Activated naive CD8-positive, alpha-beta T cell treated with anti-CD3 and anti-CD28 coated beads, Interleukin-2, amount 10 ng/mL, durations not matched to agents 7 days and 5 days (primary cell): ENCODE data around the gene HNRNPDL. TPM values are rescaled to one million over a fixed set of nuclear protein-coding genes. Genes with fewer than 3 reads are reported as not detected.

Source experiments
- ATAC-seq: fragments of 150-1000 bp; cut with Tn5 transposase; one replicate; pipeline ENCODE4 v1.10.0; 2021; ENCODE audit warnings: low read depth, moderate library complexity
- POLR2A ChIA-PET: fragments of 350-600 bp; sonication (Branson Sonifier 250); formaldehyde crosslinking; loops from one replicate; lab custom pipeline; 2021; ENCODE audit warnings: antibody characterized with exemption; lab: Charles Lee
- DNase-seq: peaks from one replicate; pipeline ENCODE4 v3.0.0; 2021
- H3K27ac Mint-ChIP-seq: one replicate; pipeline ENCODE4 v1.8.0; 2022; ENCODE audit warnings: mild to moderate bottlenecking, mixed read lengths
- H3K27me3 Mint-ChIP-seq: one replicate; pipeline ENCODE4 v1.8.0; 2022; ENCODE audit warnings: mild to moderate bottlenecking, moderate library complexity, mixed read lengths
- H3K36me3 Mint-ChIP-seq: one replicate; pipeline ENCODE4 v1.8.0; 2021; ENCODE audit warnings: mild to moderate bottlenecking, mixed read lengths
- H3K4me1 Mint-ChIP-seq: one replicate; pipeline ENCODE4 v1.8.0; 2021; ENCODE audit warnings: mixed read lengths
- H3K4me3 Mint-ChIP-seq: one replicate; pipeline ENCODE4 v1.8.0; 2022; ENCODE audit warnings: mild to moderate bottlenecking, moderate library complexity, mixed read lengths
- H3K9me3 Mint-ChIP-seq: one replicate; pipeline ENCODE4 v1.8.0; 2021; ENCODE audit warnings: mixed read lengths
- total RNA-seq, 2 experiments: library from RNA; stranded (reverse); gene quantifications; one replicate each; pipeline ENCODE4 v1.2.3, GENCODE V29; 2021

Gene HNRNPDL
- total RNA-seq, 2 experiments from 2014 or later = 319 to 331 TPM

- DNase-seq = no peak
- Mint-ChIP-seq H3K27me3 (no peaks in the 10 kb centered on the region), H3K27ac (no peak overlapping the region), H3K4me3 (no peak overlapping the region), H3K9me3 (no peaks in the 10 kb centered on the region), H3K4me1 (peaks cover 6% of the 10 kb centered on the region), H3K36me3 (peaks cover 42% of the 10 kb centered on the region)
- no peak for ATAC-seq
- POLR2A ChIA-PET = no interaction called here
Measured at GRCh38 chr4:82452026-82452425, 21.8 kb upstream of the HNRNPDL start.

GRCh38 chr4:82450966-82451755, 20.9 kb upstream of the HNRNPDL start:
- Mint-ChIP-seq H3K27ac (no peak overlapping the region), H3K36me3 (peaks cover 42% of the 10 kb centered on the region), H3K27me3 (no peaks in the 10 kb centered on the region), H3K4me3 (no peak overlapping the region), H3K9me3 (no peaks in the 10 kb centered on the region), H3K4me1 (peaks cover 6% of the 10 kb centered on the region)
- DNase-seq (no peak), ATAC-seq (no peak)
- POLR2A ChIA-PET = no interaction called here

- ATAC-seq (no peak), DNase-seq (no peak)
- POLR2A ChIA-PET = interaction anchor here (0.7 kb wide), 1 partner anchor 1363 kb away, joined by 3 read pairs; no protein-coding TSS in a partner anchor
- Mint-ChIP-seq H3K36me3 (peaks cover 33% of the 10 kb centered on the region), H3K27me3 (no peaks in the 10 kb centered on the region), H3K27ac (no peak overlapping the region), H3K4me1 (peaks cover 6% of the 10 kb centered on the region), H3K4me3 (no peak overlapping the region), H3K9me3 (no peaks in the 10 kb centered on the region)
Measured at GRCh38 chr4:82447886-82448285, 17.6 kb upstream of the HNRNPDL start.

- Mint-ChIP-seq H3K9me3 (no peaks in the 10 kb centered on the region), H3K27me3 (no peaks in the 10 kb centered on the region), H3K4me1 (peaks cover 29% of the 10 kb centered on the region), H3K36me3 (peaks cover 46% of the 10 kb centered on the region), H3K4me3 (no peak overlapping the region), H3K27ac (no peak overlapping the region)
- no peak for ATAC-seq
- POLR2A ChIA-PET = interaction anchor here (2.1 kb wide), 1 partner anchor 10 kb away, joined by 7 read pairs; no protein-coding TSS in a partner anchor
- DNase-seq = no peak
Measured at GRCh38 chr4:82439088-82439487, 8.8 kb upstream of the HNRNPDL start.

- Mint-ChIP-seq H3K27me3 (no peaks in the 10 kb centered on the region), H3K9me3 (no peaks in the 10 kb centered on the region), H3K4me3 (no peak overlapping the region), H3K27ac (no peak overlapping the region), H3K4me1 (peaks cover 43% of the 10 kb centered on the region), H3K36me3 (peaks cover 56% of the 10 kb centered on the region)
- DNase-seq = no peak
- POLR2A ChIA-PET = no interaction called here
- no peak for ATAC-seq
Measured at GRCh38 chr4:82437285-82438005, 7.2 kb upstream of the HNRNPDL start.

- Mint-ChIP-seq H3K27ac (no peak overlapping the region), H3K27me3 (no peaks in the 10 kb centered on the region), H3K4me3 (no peak overlapping the region), H3K4me1 (peaks cover 48% of the 10 kb centered on the region), H3K9me3 (no peaks in the 10 kb centered on the region), H3K36me3 (peaks cover 59% of the 10 kb centered on the region)
- POLR2A ChIA-PET = interaction anchor here (0.7 kb wide), 1 partner anchor 358 kb away, joined by 3 read pairs; no protein-coding TSS in a partner anchor
- ATAC-seq (no peak), DNase-seq (no peak)
Measured at GRCh38 chr4:82436780-82437179, 6.5 kb upstream of the HNRNPDL start.

- POLR2A ChIA-PET = no interaction called here
- Mint-ChIP-seq H3K4me3 (no peak overlapping the region), H3K9me3 (no peaks in the 10 kb centered on the region), H3K27me3 (no peaks in the 10 kb centered on the region), H3K36me3 (peaks cover 56% of the 10 kb centered on the region), H3K27ac (no peak overlapping the region), H3K4me1 (peaks cover 51% of the 10 kb centered on the region)
- no peak for DNase-seq
- no peak for ATAC-seq
Measured at GRCh38 chr4:82436130-82436529, 5.9 kb upstream of the HNRNPDL start.

GRCh38 chr4:82434949-82435348, 4.7 kb upstream of the HNRNPDL start:
- Mint-ChIP-seq H3K27ac (no peak overlapping the region), H3K9me3 (no peaks in the 10 kb centered on the region), H3K4me1 (peaks cover 50% of the 10 kb centered on the region), H3K36me3 (peaks cover 52% of the 10 kb centered on the region), H3K27me3 (no peaks in the 10 kb centered on the region), H3K4me3 (no peak overlapping the region)
- POLR2A ChIA-PET = no interaction called here
- ATAC-seq (no peak), DNase-seq (no peak)

GRCh38 chr4:82433791-82434190, 3.5 kb upstream of the HNRNPDL start:
- H3K4me3 Mint-ChIP-seq = peak overlapping the region; percentile 53
- peaks cover 49% of the 10 kb centered on the region for H3K36me3 Mint-ChIP-seq
- no peak overlapping the region for H3K27ac Mint-ChIP-seq
- H3K27me3 Mint-ChIP-seq = no peaks in the 10 kb centered on the region
- no peaks in the 10 kb centered on the region for H3K9me3 Mint-ChIP-seq
- DNase-seq (no peak), ATAC-seq (no peak)
- peaks cover 44% of the 10 kb centered on the region for H3K4me1 Mint-ChIP-seq
- POLR2A ChIA-PET = no interaction called here

GRCh38 chr4:82432596-82432995, 2.3 kb upstream of the HNRNPDL start:
- peaks cover 48% of the 10 kb centered on the region for H3K4me1 Mint-ChIP-seq
- peaks cover 54% of the 10 kb centered on the region for H3K36me3 Mint-ChIP-seq
- peak overlapping the region; percentile 98 for H3K4me3 Mint-ChIP-seq

GRCh38 chr4:82431831-82432230, 1.6 kb upstream of the HNRNPDL start:
- Mint-ChIP-seq H3K4me1 (peaks cover 51% of the 10 kb centered on the region), H3K9me3 (no peaks in the 10 kb centered on the region), H3K36me3 (peaks cover 55% of the 10 kb centered on the region), H3K4me3 (peak overlapping the region; percentile 98), H3K27me3 (no peaks in the 10 kb centered on the region), H3K27ac (no peak overlapping the region)
- POLR2A ChIA-PET = interaction anchor here (5.5 kb wide), 1 partner anchor 56 kb away, joined by 95 read pairs; the partner anchor contains the start of gene HNRNPD
- ATAC-seq (no peak), DNase-seq (no peak)

More at GRCh38 chr4:82432596-82432995, 2.3 kb upstream of the HNRNPDL start:
- Mint-ChIP-seq H3K27ac (no peak overlapping the region), H3K27me3 (no peaks in the 10 kb centered on the region), H3K9me3 (no peaks in the 10 kb centered on the region)
- DNase-seq = no peak
- POLR2A ChIA-PET = no interaction called here
- no peak for ATAC-seq

- no peak for ATAC-seq
- Mint-ChIP-seq H3K4me3 (peak overlapping the region; percentile 98), H3K36me3 (peaks cover 56% of the 10 kb centered on the region), H3K9me3 (no peaks in the 10 kb centered on the region), H3K27ac (peak overlapping the region; percentile 92), H3K4me1 (peaks cover 56% of the 10 kb centered on the region), H3K27me3 (no peaks in the 10 kb centered on the region)
- POLR2A ChIA-PET = interaction anchor here (5.5 kb wide), 1 partner anchor 56 kb away, joined by 95 read pairs; the partner anchor contains the start of gene HNRNPD
- DNase-seq = peak; percentile 53
Measured at GRCh38 chr4:82430964-82431745, 893 bp upstream of the HNRNPDL start.

- POLR2A ChIA-PET = interaction anchor here (0.7 to 5.5 kb wide), 25 partner anchors 10 to 1026 kb away, joined by 3 to 95 read pairs (median 5); partner anchors contain the start of genes COPS4, COQ2, HELQ and HNRNPD
- Mint-ChIP-seq H3K9me3 (no peaks in the 10 kb centered on the region), H3K36me3 (peaks cover 56% of the 10 kb centered on the region), H3K27me3 (no peaks in the 10 kb centered on the region), H3K4me1 (peaks cover 54% of the 10 kb centered on the region), H3K27ac (peak overlapping the region; percentile 95), H3K4me3 (peak overlapping the region; percentile 98)
- DNase-seq = no peak
- peak; percentile 40 for ATAC-seq
Measured at GRCh38 chr4:82429728-82430192, 502 bp downstream of the HNRNPDL start.
